Ecto neural progenitor cell (in vitro differentiated cells): Measurements from ENCODE around the gene PRDM15.

Experiments
- DNase-seq: peaks from one replicate; pipeline ENCODE4 v3.0.0-alpha.2; 2018; ENCODE audit warnings: low spot score

PRDM15 gene

DNA sequence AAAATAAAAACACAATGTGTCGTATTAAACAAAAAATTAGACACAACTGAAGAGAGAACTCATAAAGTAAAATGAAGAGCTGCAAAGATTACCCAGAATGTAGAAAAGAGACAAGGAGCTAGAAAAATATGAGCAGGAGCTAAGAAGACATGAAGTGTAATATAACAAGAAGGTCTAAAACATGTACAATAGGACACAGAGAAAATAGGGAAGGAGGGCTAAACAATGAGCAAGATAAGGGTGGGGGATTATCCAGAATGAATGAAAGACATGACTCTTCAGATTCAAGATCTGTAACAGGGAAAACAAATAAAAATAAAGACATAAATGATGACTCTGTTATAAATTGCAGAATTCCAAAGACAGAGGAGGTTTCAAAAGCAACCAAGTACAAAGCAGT is 38.3 kb downstream of the PRDM15 start:
- no peak for DNase-seq

DNA sequence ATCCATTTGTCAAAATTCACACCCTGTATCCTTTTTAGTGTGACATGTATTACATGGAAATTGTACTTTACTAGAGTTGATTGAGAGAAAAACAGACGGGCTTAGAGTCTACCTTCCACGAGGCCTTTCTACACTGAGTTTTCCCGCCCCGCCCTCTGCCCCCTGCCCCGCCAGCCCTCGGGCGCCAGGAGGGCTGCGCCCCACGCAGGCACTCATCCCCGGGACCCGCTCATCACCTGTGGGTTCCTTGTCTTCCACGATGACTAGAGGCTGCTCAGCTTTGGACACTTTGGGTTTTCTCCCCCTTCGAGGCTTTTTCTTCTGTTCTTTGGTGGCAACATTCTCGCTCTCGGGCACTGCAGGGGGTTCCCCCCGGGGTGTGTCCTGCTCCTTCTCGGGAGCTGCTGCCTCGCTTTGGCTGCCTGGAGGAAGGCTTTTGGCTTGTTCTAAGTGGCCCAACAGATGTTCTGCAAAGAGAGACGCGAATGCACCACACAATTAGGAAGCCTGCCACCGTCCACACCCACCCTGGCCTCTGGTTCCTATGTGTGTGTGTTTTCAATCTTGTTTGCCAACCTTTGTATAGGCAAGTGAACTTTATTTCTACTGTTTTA is 39.6 kb downstream of the PRDM15 start:
- DNase-seq: no peak

DNA sequence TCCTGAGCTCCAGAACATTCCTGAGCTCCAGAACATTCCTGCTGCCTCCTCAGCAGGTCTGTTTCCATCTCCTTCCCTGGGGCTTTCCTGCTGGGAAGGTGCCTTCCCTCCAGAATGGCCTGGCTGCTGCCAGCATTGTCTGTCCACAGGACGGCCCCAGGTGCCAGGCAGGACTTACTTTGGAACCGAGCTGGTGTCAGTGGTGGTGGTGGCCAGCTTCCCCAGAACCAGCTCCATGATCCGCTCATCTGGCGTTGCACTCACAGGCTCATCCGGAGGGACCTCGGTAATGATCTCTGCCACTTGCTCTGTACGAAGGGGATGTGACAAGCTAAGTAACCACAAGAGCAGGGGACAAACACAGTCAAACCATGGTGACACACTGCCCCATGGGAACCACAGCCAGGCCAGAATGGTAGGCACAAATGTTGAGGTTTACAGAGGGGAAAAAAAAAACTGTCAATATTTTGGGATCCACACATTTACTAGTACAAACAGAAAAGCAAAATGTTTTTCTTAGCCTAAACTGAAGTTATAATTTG is 41.3 kb downstream of the PRDM15 start:
- DNase-seq: no peak

DNA sequence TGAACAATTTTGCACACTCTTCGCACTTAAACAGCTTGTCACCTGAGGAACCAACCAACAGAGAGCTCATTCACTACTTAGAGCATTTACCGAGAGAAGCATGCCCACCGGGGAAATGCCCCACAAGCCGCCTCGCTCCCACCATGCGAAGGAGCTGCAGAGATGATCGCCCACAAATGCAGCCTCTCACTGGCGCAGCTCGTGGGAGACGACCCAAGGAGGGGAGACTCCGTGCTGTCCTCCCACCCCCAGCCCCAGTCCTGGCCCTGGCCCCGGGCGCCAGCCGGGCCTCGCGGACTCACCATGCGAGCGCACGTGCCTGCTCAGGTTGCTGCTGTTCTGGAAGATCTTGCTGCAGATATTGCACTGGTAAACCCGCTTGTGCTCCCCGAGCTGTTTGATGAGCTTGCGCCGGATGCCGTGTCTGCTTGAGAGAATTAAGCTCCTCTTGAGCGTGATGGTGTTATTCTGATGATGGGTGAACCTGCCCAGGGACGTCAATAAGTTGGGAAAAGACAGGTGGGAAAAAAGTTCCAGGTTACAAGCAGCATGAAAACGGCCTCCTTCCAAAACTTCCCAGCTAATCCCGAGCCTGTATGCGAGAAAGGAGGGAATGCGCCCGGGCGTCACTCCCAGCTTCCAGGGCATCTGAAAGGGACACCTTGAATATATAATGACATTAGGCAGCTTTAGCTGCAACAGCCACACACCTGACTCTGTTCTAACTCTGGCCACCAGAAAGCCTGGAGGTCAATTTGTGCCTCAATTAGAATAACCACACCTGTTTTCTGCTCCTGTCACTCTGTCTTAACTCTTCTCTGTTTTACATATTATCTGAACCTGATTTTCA is 42.8 kb downstream of the PRDM15 start:
- no peak for DNase-seq

DNA sequence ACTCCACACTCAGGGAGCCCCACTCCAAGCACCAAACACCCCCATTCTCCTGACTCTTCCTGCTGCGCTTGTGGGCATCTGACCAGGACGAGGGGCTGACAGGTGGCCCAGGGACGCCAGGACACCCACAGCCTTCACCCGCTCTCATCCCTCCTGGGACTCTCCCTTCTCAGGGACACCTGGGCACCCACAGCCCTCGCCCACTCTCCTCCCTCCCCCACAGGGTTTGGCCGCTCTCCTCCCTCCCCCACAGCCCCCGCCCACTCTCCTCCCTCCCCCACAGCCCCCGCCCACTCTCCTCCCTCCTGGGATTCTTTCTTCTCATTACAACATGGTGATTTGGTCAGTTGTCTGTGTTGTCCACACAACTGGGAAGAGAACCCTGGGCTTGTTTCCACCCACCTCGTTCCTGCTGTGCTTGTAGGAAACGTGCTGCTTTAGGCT is 43.4 kb downstream of the PRDM15 start:
- DNase-seq: no peak

DNA sequence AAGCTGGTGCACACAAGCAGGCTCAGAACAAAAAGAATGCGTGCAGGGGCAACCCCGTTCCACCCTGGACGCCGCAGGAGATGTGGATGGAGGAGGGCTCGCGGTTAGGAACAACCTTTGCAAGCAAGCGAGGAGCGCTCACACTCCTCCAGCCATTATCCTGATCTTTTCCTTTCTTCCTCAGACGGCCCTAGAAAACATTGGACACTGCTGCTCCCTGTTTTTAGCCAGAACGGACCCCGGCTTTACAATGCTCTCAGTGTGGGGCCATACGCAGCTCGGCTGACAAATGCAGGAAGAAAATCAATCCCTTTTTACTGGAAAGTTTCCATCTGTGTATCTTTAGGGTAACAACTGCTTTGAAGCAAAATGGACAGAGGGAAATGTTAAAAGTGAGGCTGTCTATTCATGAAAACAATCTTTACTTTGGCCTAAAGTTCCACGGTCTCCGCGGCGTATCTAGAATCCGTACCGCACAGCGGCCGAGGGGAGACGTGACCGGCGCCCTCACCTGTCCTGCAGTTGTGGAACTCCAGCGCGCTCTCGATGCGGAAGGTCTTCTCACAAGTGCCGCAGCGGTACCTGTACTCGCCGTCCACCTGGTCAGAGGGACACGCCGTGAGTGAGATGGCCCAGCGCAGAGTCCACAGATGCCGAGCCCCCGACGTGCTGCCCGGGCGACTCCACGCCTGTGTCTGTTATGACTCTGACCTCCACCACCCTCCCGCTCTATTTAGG is 44.0 kb downstream of the PRDM15 start:
- DNase-seq: no peak

DNA sequence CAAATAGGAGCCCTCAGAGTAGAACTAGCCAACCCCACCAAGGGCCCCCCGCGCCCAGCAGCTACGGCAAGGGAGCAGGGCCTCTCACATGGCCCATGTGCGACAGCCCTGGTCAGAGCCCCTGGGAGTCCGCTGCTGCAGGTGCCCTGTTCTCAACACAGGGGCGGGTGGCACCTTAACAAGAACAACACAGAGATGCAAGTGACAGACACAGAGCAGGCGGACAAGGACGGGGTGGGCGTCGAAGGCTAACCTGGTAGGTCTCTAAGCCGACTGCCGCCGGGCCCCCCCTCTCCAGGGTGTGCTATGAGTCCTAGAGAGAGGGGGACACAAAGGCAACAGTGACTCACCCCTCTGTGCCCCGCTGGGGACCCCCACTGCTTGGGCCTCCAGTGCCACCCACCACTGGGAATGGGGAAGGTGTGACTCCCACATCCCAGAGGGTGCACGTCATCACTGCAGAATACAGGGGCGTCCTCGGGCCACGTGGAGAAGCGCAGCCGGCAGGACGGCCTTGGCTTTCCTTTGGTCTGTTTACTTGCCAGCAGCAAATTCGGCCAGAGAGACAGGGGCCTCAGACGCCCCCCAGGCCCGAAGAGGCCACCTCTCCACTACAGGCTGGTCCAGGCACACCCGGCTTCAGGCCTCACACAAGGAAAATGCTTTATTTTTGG is 44.8 kb downstream of the PRDM15 start:
- DNase-seq: no peak

DNA sequence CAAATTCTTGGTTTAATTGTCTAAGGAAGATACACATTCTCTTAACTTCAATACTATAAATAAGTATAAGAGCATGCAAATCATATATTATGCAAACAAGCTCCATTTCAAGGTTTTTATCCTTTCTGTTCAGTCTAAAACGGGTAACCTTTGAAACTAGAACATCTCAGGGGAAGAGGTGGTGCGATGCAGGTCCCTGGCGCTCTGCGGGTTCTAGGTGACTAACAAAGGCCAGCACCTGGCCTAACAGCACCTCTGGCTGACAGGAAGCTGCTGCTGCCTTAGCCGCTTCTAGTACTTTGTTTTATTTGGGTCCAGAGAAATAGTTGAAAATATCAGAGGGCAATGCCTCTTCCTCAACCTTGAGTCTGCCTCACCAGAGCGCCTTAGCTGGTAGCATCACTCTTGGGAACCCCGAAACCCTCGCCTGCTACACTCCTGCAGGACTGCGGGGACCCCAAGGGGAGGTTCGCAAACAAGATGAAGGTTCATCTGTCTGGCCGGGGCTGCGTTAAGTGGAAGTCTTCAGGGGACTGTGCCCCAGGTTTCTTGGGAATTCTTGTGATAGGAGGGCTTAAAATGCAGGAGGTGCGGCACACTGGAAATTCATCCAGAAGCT is 45.5 kb downstream of the PRDM15 start:
- no peak for DNase-seq

DNA sequence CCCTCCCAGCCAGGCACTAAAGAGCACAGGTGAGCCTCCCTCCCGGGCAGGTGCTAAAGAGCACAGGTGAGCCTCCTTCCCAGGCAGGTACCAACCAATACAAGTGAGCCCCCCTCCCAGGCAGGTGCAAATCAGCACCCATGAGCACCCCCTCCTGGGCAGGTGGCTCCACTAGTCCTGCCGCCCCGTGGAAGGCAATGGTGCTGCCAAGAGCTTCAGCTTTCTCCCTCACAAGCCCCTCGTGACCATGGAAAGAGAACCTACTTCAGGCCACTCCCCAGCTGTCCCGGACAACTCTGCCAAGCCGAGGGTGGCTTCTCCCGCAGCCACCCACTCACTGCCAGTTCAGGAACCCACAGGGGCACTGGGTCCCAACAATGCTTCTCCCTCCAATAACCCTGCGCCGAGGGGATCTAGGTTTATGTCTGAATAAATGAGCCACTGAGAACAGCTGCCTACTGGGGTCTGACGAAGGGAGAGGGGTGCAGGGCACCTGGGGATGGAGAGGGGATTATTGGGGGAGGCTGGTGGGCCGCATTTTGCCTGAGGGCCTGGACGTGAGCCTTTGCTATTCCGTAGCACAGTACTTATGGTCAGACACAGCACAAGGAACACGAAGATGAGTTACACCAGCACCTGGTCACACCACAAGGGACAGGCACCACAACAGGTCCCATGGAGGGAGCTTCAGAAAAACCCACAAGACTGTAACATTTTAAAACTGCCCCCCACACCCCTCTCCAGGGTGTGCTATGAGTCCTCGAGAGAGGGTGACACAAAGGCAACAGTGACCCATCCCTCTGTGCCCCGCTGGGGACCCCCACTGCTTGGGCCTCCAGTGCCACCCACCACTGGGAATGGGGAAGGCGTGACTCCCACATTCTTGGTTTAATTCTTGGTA is 46.3 kb downstream of the PRDM15 start:
- no peak for DNase-seq

DNA sequence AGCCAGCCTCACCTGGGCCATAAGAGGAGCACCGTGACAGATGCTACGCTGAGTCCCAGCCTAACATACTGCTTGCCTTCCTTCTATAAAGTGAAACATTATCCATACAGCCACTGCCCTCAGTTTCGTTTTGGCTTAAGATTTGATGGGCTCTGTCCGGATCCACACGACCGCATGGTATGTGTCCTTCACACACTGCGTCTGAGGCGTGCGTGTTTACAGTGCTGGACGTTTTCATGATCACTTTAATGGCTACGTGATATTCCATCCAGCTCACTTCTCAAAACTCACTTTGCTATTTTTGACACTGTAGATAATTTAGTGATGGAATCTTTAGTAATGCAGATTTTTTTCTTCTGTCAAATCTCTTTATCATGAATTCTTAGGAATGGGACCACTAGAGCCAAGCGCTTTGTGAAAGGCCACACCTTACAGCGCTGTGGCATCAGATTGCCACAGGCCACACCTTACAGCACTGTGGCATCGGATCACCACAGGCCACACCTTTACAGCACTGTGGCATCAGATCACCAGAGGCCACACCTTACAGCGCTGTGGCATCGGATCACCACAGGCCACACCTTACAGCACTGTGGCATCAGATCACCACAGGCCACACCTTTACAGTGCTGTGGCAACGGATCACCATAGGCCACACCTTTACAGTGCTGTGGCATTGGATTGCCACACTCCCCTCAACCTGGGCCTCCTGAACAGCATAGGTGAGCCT is 47.1 kb downstream of the PRDM15 start:
- DNase-seq: no peak

DNA sequence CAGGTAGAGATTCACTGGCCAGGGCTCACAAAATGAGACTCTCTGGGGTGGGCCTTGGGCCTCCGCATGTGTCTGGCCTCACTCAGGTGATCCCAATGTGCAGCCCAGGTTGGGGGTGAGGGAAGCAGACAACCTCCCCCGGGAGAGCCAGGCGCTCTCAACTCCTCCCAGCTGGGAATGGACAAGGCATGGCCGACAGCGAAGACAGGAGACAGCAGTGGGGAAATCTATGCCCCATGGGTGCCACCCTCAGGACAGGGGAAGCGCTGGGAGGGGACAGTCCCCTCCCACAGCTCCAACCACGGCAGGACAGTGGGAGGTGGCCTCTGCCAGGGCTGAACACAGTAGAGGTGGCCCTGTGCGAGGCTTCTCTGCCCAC is 47.7 kb downstream of the PRDM15 start:
- DNase-seq: no peak

DNA sequence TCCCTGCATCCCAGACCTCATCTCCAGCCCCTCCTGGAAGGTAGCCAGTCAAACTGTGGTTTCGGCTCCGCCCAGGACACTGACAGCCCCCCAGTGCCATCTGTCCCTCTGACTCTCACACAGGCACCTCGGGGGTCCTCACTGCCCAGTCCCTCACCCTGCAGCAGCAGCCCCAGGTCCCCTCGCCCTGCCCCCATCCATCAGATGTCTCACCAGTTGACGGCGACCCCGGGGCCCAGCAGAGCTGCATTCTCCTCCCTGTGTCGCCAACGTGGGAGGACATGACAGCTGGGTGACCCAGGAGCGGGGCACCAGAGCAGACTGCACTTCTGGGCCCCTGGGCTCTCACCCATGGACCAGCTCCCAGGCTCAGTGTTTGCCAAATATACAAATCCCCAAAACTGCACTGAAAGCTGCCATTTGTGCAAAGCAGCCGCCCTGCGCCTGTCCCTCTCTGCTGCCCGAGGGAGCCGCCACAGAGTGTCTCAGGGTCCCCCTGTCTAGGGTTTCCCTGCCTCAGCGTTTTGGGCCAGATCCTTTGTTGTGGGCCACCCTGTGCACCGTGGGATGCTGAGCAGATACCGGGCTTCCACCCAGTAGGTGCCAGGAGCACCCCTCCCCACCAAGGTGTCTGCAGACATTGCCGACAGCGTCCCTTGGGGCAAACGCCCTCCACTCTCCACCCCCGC is 48.2 kb downstream of the PRDM15 start:
- DNase-seq: no peak

DNA sequence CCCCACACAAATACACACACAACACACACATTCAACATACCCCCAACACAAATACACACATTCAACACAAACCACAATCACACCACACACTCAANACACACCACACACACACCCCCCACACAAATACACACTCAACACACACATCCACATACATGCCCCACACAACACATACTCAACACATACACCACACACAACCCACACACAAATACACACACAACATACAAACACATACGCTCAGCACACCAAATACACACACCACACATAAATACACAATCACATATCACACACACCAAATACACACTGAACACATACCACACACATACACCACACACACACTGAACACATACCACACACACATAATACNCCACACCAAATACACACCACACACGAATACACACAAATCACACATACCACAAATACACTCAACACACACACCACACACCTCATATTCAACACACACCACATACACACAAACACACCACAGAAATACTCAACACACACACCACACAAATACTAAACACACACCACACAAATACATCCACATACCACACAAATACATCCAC is 48.9 kb downstream of the PRDM15 start:
- no peak for DNase-seq

DNA sequence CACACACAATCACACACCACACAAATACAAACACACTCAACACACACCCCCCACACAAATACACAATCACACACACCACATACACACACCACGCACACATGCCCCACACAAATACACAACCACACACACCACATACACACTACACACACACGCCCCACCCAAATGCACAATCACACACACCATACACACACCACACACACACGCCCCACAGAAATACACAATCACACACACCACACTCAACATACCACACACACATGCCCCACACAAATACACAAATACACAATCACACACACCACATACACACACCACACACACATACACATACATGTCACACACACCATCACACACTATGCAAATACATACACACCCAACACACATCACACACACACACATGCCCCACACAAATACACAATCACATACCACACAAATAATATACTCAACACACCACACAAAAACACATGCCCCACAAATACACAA is 50.2 kb downstream of the PRDM15 start:
- no peak for DNase-seq

DNA sequence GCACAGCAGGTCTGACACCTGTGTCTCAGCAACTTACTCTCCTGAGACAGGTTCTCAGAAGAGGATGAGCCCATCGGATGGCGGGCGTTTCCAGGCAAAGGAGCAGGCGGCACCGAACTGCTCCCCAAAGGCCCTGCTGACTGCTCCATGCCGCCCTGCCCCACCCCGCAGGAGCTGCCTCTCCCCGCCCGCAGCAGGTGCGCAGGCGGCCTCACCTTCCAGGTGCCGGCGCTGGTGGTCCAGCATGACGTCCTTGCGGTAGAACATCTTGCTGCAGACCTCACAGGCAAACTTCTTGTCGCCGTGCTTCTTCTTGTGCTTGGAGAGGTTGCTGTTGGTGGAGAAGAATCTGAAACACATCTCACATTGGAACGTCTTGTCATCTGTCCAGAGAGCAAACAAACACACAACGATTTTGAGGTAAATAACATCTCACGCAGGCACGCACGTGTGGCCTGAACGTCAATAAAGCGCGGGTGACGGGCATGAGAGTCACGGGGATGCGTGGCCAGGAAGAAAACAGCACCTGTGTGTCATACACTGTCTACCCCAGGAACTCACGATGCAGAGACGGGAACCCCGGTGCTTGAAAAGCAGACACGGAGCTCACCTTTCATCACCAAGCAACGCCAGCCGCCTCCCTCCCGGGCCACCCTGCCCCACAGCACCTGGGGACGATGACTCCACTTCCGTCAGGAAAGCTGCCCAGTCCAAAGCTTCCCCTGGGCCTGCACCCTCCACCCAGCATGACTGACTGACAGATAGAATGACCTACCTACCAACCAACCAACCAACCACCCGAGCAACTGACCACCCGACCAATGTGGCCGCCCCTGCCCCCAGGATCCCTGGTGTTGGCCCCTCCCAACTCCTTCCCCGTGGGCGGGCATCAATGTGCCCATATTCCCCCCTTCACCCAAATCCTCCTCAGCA is 50.9 kb downstream of the PRDM15 start:
- DNase-seq: no peak

DNA sequence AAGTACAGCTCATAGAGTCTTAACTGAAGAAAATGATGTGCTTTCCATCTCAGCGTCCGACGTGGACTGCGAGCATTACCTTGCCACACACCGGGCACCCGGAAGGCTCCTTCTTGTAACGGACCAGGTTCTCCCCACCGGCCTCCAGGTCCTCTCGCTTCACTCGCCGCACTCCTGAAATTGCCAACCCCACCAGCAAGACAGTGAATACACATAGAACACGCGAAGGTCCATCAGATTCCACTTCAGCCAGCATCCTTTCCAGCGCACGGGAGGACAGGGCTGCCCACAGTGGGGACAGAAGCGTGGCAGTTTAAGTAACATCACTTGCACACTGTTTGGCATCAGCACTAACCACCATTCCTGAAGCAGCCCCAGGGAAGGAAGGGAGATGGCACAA is 53.3 kb downstream of the PRDM15 start:
- DNase-seq: no peak

DNA sequence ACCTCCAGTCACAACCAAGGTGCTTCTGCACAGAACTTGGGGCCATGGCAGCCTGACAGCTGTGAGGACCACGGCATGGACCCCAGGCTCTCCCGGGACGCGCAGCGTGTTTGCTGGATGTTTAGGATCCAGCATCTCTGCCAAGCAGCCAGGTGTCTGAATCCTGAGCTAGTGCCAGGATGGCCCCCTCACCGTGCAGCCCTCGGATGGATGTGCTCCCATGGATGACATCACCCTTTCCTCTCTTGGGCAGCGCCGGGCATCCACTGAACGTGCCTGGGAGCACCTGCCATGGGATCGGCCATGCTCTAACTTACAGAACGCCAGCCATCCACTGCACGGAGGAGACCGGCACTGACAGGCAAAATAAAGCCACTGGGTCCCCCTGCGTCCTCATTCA is 53.9 kb downstream of the PRDM15 start:
- no peak for DNase-seq
